Breast epithelium (tissue), 3 donors: Measurements from ENCODE around the gene PCDHA1.

ENCODE experiments used
- CTCF ChIP-seq, 3 donors: fragments of 450-650 bp; IDR thresholded peaks; one replicate each; pipeline ENCODE4 v1.5.1; 2016 to 2017; ENCODE audit warnings: antibody characterized with exemption in 3 of 3, mild to moderate bottlenecking in 3 of 3, moderate library complexity in 3 of 3
- POLR2A ChIP-seq: fragments of 450-650 bp; IDR thresholded peaks from one replicate; pipeline ENCODE4 v1.6.1; 2016; ENCODE audit warnings: antibody characterized with exemption, mild to moderate bottlenecking, moderate library complexity

GRCh38 chr5:141007791-141008190 lies 221.9 kb downstream of the PCDHA1 start:
- TF ChIP-seq CTCF (IDR thresholded peaks at IDR 0.05) (no peak), POLR2A (no peak)
